Measurements from ENCODE around the gene HDAC9.

DNA sequence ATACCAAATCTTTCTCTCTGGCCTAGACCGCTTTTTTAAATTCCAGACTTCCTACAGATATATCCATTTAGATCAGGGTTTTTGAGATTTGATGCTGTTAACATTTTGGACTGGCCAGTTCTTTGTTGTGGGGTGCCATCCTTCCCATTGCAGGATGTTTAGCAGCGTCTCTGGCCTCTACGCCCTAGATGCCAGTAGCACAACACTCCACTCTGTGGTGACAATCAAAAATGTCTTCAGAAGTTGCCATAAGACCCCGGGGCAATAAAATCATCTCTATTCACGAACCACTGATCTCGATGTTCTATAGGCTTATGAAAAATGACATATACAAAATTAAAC, 46.3 kb downstream of the HDAC9 start:
- TF ChIP-seq, protein P1, sequence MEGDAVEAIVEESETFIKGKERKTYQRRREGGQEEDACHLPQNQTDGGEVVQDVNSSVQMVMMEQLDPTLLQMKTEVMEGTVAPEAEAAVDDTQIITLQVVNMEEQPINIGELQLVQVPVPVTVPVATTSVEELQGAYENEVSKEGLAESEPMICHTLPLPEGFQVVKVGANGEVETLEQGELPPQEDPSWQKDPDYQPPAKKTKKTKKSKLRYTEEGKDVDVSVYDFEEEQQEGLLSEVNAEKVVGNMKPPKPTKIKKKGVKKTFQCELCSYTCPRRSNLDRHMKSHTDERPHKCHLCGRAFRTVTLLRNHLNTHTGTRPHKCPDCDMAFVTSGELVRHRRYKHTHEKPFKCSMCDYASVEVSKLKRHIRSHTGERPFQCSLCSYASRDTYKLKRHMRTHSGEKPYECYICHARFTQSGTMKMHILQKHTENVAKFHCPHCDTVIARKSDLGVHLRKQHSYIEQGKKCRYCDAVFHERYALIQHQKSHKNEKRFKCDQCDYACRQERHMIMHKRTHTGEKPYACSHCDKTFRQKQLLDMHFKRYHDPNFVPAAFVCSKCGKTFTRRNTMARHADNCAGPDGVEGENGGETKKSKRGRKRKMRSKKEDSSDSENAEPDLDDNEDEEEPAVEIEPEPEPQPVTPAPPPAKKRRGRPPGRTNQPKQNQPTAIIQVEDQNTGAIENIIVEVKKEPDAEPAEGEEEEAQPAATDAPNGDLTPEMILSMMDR (IDR thresholded peaks at IDR 0.05): no peak
- TF ChIP-seq CBX8 (IDR thresholded peaks at IDR 0.05): no peak
